ENCODE data around the gene GNAZ. TPM values are rescaled to one million over a fixed set of nuclear protein-coding genes. Genes with fewer than 3 reads are reported as not detected.

Gene GNAZ
- total RNA-seq, 1 experiment from 2014 or later = 33.0 TPM

DNA sequence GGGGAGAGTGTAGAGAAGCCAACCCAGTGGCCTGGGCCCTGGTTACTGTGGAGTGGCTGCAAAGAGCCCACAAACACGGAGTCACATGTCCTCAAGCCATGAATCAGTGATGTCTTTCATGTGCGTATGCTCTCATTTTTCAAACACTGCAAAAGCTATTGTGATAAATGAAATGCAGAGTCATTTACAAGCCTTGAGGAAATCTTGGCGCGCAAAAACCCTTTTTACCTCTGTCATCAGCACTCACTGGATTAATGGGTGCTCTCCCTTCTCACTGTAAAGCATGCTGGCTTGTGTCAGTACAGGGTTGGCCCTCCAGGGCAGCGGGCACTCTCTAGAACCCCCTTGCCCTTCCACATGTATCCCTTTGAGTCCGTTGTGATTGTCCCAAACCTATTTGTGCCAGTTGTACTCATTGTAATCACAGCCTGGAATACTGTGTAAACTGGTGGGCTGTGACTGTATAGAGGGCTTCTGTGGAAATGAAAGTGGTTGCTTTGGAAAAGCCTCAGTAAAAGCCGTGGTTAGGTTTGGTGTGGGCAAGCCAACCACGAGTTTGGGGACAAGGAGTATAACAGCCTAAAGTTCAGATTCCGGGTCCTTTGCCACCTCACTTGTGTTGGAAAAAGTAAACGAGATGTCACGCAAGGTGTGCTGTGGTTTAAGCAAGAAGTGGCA is 10.4 kb downstream of the GNAZ start:
- no peak for DNase-seq
- Histone ChIP-seq H3K9me2 (replicated peaks; ENCODE audit: insufficient read depth, low read length) (no peaks in the 10 kb centered on the region), H2AFZ (ENCODE audit: low read length) (no peak overlapping the region), H3K79me2 (ENCODE audit: low read length) (peaks cover 61% of the 10 kb centered on the region), H3K4me2 (ENCODE audit: low read depth, low read length, poor library complexity, severe bottlenecking) (no peak overlapping the region), H4K20me1 (ENCODE audit: insufficient read depth, low read depth, low read length) (0 out of 2 replicates have a peak, but pooled peaks cover 4% of the 10 kb centered on the region), H3K9ac (ENCODE audit: low read length) (no peak overlapping the region), H3K27ac (ENCODE audit: low read length) (no peak overlapping the region), H3K4me1 (ENCODE audit: low read length) (peaks cover 20% of the 10 kb centered on the region), H3K4me3 (ENCODE audit: low read length) (no peak overlapping the region), H3K27me3 (ENCODE audit: low read length) (no peaks in the 10 kb centered on the region), H3K36me3 (ENCODE audit: insufficient read depth, low read length) (no peaks in the 10 kb centered on the region), H3K9me3 (ENCODE audit: low read length) (no peaks in the 10 kb centered on the region)

DNA sequence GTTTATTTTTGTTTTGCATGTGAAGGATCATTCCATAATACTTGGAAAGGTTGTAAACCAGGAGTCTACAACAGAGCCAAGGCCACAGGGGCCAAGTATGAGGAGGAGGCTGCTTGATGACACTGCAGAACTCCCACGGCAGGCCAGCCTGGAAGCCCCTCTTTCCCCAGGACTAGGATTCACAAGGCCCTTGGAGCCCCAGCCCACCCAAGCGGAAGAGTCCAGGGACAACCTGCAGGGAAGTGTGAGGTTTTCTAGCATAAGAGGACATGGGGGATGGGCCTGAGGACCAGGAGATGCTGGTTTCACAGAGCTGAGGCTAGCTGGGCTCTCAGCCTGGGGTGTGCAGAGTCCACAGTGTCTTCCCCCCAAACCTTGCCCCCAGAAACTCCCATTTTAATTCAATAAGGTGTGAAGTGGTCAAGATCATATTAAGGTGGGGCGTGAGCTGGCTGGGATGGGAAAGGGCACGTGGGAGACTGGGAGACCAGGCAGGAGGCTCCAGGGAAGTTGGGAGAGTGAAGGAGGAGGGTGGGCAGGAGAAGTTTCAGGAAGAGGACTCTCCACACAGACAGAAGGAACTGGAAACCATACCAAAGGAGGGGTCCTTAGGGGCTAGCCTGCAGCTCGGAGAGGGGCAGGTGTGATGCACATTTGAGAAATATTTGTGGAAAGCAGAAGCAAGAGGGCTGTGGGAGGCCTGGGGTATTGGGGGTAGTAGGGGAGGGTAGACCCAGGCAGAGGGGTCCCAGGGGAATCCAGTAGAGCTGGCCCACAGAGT is 12.4 kb downstream of the GNAZ start:
- no peak overlapping the region for H3K9ac ChIP-seq (ENCODE audit: low read length)
- no peak overlapping the region for H2AFZ ChIP-seq (ENCODE audit: low read length)
- H3K4me1 ChIP-seq (ENCODE audit: low read length) = peaks cover 21% of the 10 kb centered on the region
- H3K27ac ChIP-seq (ENCODE audit: low read length) = no peak overlapping the region
- no peak for DNase-seq
- no peaks in the 10 kb centered on the region for H4K20me1 ChIP-seq (ENCODE audit: insufficient read depth, low read depth, low read length)
- no peak overlapping the region for H3K4me3 ChIP-seq (ENCODE audit: low read length)
- no peaks in the 10 kb centered on the region for H3K27me3 ChIP-seq (ENCODE audit: low read length)
- H3K79me2 ChIP-seq (ENCODE audit: low read length) = peaks cover 43% of the 10 kb centered on the region
- H3K4me2 ChIP-seq (ENCODE audit: low read depth, low read length, poor library complexity, severe bottlenecking) = no peak overlapping the region
- no peaks in the 10 kb centered on the region for H3K36me3 ChIP-seq (ENCODE audit: insufficient read depth, low read length)
- H3K9me3 ChIP-seq (ENCODE audit: low read length) = no peaks in the 10 kb centered on the region
- no peaks in the 10 kb centered on the region for H3K9me2 ChIP-seq (replicated peaks; ENCODE audit: insufficient read depth, low read length)

DNA sequence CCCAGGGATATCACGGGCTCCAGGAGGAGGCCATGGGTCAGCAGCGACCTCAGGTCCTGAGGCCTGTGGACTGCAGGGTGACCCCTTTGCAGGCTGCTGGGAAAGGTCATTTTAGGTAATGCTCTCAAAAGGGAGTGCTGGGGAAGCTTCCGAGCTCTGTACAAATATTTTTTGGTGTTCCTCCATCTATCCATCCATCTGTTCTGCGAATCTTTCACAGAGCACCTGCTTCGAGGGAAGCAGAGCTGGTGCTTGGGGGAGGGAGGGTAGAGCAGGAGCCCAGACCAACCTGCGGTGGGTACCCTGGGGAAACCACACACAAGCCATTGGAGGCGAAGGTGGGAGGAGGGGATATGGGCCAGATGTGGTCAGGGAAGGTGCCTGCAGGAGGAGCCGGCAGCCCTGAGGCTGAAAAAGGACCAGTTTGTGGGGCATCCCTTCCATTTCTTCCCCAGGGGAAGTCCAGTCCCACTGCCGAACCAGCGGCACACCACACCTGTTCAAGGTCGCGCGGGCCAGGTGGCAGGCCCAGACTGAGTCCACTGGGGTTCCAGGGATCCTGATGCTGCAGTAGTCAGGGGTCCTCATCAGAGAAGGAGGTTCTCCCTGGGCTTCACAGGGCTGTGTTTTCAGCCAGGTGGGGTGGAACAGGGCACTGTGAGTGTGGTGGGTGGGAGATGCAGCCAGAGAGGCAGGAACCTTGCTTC is 13.1 kb downstream of the GNAZ start:
- Histone ChIP-seq H3K9ac (ENCODE audit: low read length) (no peak overlapping the region), H3K4me1 (ENCODE audit: low read length) (peaks cover 21% of the 10 kb centered on the region)

DNA sequence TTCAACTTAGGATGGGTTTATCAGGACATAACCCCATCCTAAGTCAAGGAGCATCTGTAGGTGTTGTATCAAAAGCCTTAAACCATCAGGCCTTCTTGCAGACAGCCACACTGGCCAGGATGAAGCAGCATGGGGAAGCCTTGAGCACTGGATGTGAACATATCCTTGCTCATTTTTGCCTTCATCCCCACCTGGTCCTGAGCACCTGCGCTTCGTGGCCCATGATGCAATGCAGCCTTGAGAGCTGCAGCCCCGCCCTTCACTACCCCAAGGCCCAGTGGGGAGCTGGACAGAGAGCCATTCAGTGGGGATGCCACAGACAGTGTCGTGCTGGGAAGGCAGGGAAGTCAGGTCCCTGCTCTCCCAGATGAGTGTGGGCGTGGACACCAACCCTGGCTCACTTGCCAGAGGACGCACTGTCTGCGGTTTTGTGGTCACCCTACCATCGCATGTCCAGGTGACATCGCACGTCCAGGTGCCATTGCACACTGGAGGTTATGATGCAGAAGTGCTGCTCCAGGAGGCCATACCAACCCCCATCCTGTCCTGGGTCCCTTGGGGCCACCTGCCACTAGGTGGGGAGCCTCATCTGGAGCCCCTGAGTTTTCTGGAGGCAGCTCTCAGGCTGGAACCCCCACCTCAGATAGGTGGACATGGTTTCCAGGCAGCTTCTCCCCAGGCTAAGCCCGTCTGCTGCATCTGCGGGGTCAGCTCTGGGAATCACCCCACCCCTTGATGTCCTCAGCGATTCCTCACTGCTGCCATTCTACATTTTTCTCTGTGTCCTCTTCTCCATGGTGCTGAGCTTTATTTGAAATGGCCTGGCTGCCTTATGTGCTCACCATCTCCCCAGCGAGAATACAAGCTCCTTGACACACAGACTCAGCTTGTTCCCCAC is 14.4 kb downstream of the GNAZ start:
- H3K36me3 ChIP-seq (ENCODE audit: insufficient read depth, low read length) = no peaks in the 10 kb centered on the region
- no peak for DNase-seq

More for the DNA sequence above, 13.1 kb downstream of the GNAZ start:
- no peak overlapping the region for H3K4me3 ChIP-seq (ENCODE audit: low read length)
- H3K9me2 ChIP-seq (replicated peaks; ENCODE audit: insufficient read depth, low read length) = no peaks in the 10 kb centered on the region
- no peak for DNase-seq
- H3K9me3 ChIP-seq (ENCODE audit: low read length) = no peaks in the 10 kb centered on the region
- peaks cover 36% of the 10 kb centered on the region for H3K79me2 ChIP-seq (ENCODE audit: low read length)
- H3K4me2 ChIP-seq (ENCODE audit: low read depth, low read length, poor library complexity, severe bottlenecking) = no peak overlapping the region
- H4K20me1 ChIP-seq (ENCODE audit: insufficient read depth, low read depth, low read length) = no peaks in the 10 kb centered on the region
- H2AFZ ChIP-seq (ENCODE audit: low read length) = no peak overlapping the region
- no peak overlapping the region for H3K27ac ChIP-seq (ENCODE audit: low read length)
- H3K27me3 ChIP-seq (ENCODE audit: low read length) = no peaks in the 10 kb centered on the region
- H3K36me3 ChIP-seq (ENCODE audit: insufficient read depth, low read length) = no peaks in the 10 kb centered on the region

DNA sequence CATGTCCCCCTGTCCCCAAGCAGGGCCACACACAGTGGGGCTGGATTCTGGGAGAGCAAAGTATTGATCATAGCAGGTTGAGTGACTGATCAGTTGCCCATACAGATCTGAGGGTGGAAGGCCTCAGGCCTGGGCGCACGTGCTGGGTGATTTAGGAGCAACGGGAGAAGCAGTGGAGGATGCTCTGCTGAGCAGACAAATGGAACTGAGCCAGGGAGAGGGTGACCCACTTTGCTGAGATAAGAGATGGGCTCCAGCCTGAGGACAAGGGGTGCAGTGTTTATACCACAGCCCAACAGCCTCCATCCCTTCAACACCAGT is 15.0 kb downstream of the GNAZ start:
- H3K9ac ChIP-seq (ENCODE audit: low read length) = no peak overlapping the region
- no peak for DNase-seq
- no peaks in the 10 kb centered on the region for H3K9me3 ChIP-seq (ENCODE audit: low read length)
- no peak overlapping the region for H3K27ac ChIP-seq (ENCODE audit: low read length)
- H3K4me1 ChIP-seq (ENCODE audit: low read length) = peaks cover 21% of the 10 kb centered on the region
- H3K36me3 ChIP-seq (ENCODE audit: insufficient read depth, low read length) = no peaks in the 10 kb centered on the region
- H3K4me3 ChIP-seq (ENCODE audit: low read length) = no peak overlapping the region
- H3K79me2 ChIP-seq (ENCODE audit: low read length) = peaks cover 22% of the 10 kb centered on the region
- no peaks in the 10 kb centered on the region for H3K9me2 ChIP-seq (replicated peaks; ENCODE audit: insufficient read depth, low read length)
- H2AFZ ChIP-seq (ENCODE audit: low read length) = no peak overlapping the region
- H4K20me1 ChIP-seq (ENCODE audit: insufficient read depth, low read depth, low read length) = no peaks in the 10 kb centered on the region
- no peak overlapping the region for H3K4me2 ChIP-seq (ENCODE audit: low read depth, low read length, poor library complexity, severe bottlenecking)
- no peaks in the 10 kb centered on the region for H3K27me3 ChIP-seq (ENCODE audit: low read length)

More for the DNA sequence above, 14.4 kb downstream of the GNAZ start:
- Histone ChIP-seq H3K9ac (ENCODE audit: low read length) (no peak overlapping the region), H3K27ac (ENCODE audit: low read length) (no peak overlapping the region), H3K4me2 (ENCODE audit: low read depth, low read length, poor library complexity, severe bottlenecking) (no peak overlapping the region), H2AFZ (ENCODE audit: low read length) (no peak overlapping the region), H3K4me3 (ENCODE audit: low read length) (no peak overlapping the region), H3K79me2 (ENCODE audit: low read length) (peaks cover 27% of the 10 kb centered on the region), H3K9me2 (replicated peaks; ENCODE audit: insufficient read depth, low read length) (no peaks in the 10 kb centered on the region), H4K20me1 (ENCODE audit: insufficient read depth, low read depth, low read length) (no peaks in the 10 kb centered on the region), H3K27me3 (ENCODE audit: low read length) (no peaks in the 10 kb centered on the region), H3K9me3 (ENCODE audit: low read length) (no peaks in the 10 kb centered on the region), H3K4me1 (ENCODE audit: low read length) (peaks cover 21% of the 10 kb centered on the region)

DNA sequence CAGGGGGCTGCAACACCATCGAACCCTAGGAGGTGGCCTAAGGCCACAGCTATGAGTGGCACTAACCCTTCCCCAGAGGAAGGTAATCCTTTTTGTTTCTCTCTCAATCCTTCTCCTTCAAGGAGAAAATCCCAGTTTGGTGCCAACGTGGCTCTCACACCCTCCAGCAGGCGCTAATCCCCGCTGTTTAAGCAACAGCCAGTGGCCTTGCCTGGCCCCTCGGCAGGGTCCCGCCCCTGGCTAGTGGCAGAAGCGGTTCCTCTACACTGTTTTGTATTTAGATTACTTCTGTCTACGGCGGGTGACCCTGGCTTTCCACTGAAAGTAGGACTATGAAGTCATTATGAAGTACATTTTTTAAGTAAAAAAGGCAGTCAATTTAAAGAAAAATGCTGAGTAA is 15.5 kb downstream of the GNAZ start:
- Histone ChIP-seq H3K27me3 (ENCODE audit: low read length) (no peaks in the 10 kb centered on the region), H3K79me2 (ENCODE audit: low read length) (peaks cover 17% of the 10 kb centered on the region), H3K4me1 (ENCODE audit: low read length) (peaks cover 21% of the 10 kb centered on the region), H2AFZ (ENCODE audit: low read length) (no peak overlapping the region), H3K27ac (ENCODE audit: low read length) (no peak overlapping the region), H3K9ac (ENCODE audit: low read length) (no peak overlapping the region), H3K4me2 (ENCODE audit: low read depth, low read length, poor library complexity, severe bottlenecking) (no peak overlapping the region), H3K9me3 (ENCODE audit: low read length) (no peaks in the 10 kb centered on the region), H3K4me3 (ENCODE audit: low read length) (no peak overlapping the region), H3K9me2 (replicated peaks; ENCODE audit: insufficient read depth, low read length) (no peaks in the 10 kb centered on the region), H4K20me1 (ENCODE audit: insufficient read depth, low read depth, low read length) (no peaks in the 10 kb centered on the region), H3K36me3 (ENCODE audit: insufficient read depth, low read length) (no peaks in the 10 kb centered on the region)
- DNase-seq = no peak

DNA sequence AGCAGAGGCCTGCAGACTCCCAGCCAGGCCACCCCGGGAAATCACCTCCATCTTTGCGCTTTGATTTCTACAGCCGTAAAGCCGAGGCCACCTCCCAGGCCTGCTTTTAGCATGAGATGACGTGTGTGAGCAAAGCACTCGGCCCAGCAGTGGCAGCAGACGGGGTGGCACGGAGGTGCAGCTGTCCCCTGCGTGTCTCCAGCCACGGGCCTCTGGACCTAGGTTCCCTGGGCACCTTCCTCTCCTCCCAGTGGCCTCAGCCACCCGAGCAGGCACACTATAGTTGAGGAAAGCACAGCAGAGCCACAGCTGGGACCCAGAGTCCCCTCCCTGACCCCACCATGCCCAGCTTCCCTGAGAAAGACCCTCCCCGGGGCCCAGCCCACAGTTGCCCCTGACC is 15.9 kb downstream of the GNAZ start:
- Histone ChIP-seq H4K20me1 (ENCODE audit: insufficient read depth, low read depth, low read length) (no peaks in the 10 kb centered on the region), H3K9me3 (ENCODE audit: low read length) (no peaks in the 10 kb centered on the region), H3K9ac (ENCODE audit: low read length) (no peak overlapping the region), H3K4me1 (ENCODE audit: low read length) (peaks cover 21% of the 10 kb centered on the region), H3K4me3 (ENCODE audit: low read length) (no peak overlapping the region), H3K36me3 (ENCODE audit: insufficient read depth, low read length) (no peaks in the 10 kb centered on the region), H3K9me2 (replicated peaks; ENCODE audit: insufficient read depth, low read length) (no peaks in the 10 kb centered on the region), H3K4me2 (ENCODE audit: low read depth, low read length, poor library complexity, severe bottlenecking) (no peak overlapping the region), H2AFZ (ENCODE audit: low read length) (no peak overlapping the region), H3K27ac (ENCODE audit: low read length) (no peak overlapping the region), H3K79me2 (ENCODE audit: low read length) (peaks cover 12% of the 10 kb centered on the region; the same call in 1 of the 2 replicates), H3K27me3 (ENCODE audit: low read length) (no peaks in the 10 kb centered on the region)
- DNase-seq = no peak

Data from Karpas-422 (cell line).